Measurements from ENCODE around the gene TBX15.

DNA sequence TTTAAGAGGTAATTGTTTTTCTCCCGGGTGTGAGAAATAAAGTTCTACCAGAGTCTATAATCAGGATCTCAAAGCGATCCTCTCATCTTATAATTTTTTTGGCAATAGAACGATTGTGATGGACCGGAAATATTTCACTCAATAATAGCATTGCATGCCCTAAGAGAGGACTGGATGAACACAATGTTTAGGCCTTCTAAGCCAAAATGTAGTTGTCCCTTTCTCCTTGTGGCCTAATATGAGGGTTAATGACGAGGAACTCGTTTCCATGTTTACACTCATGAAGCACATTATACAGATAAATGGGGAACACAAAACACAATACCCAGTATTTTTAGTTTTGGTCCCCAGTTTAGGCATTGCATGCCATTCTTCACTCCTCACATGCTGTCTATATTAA, 5.9 kb downstream of the TBX15 start:
- TF ChIP-seq, protein P1, sequence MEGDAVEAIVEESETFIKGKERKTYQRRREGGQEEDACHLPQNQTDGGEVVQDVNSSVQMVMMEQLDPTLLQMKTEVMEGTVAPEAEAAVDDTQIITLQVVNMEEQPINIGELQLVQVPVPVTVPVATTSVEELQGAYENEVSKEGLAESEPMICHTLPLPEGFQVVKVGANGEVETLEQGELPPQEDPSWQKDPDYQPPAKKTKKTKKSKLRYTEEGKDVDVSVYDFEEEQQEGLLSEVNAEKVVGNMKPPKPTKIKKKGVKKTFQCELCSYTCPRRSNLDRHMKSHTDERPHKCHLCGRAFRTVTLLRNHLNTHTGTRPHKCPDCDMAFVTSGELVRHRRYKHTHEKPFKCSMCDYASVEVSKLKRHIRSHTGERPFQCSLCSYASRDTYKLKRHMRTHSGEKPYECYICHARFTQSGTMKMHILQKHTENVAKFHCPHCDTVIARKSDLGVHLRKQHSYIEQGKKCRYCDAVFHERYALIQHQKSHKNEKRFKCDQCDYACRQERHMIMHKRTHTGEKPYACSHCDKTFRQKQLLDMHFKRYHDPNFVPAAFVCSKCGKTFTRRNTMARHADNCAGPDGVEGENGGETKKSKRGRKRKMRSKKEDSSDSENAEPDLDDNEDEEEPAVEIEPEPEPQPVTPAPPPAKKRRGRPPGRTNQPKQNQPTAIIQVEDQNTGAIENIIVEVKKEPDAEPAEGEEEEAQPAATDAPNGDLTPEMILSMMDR (IDR thresholded peaks at IDR 0.05) = no peak
- TF ChIP-seq POLR2A (IDR thresholded peaks at IDR 0.05) = no peak
- no peak for TF ChIP-seq EP300 (IDR thresholded peaks at IDR 0.05; ENCODE audit: low read depth)
